Kidney capillary endothelial cell (primary cell): ENCODE results near the gene HOXD10.

ENCODE experiments used
- DNase-seq: peaks from one replicate; pipeline ENCODE4 v3.0.0-alpha.2; 2018; ENCODE audit warnings: low spot score

Gene HOXD10

GRCh38 chr2:176082824-176083751 is 33.5 kb upstream of the HOXD10 start:
- DNase-seq: no peak

- DNase-seq: no peak
These were observed 32.7 kb upstream of the HOXD10 start, which contains the start of gene EVX2 for GRCh38 chr2:176083796-176084261. EVX2 (minus strand) TSS chr2:176083962; CDS start chr2:176083776, 186 bp downstream.

- DNase-seq: no peak
These were observed 31.9 kb upstream of the HOXD10 start for GRCh38 chr2:176084611-176085119.

GRCh38 chr2:176085120-176085788 is 31.3 kb upstream of the HOXD10 start:
- DNase-seq: no peak

GRCh38 chr2:176085861-176086771 is 30.5 kb upstream of the HOXD10 start:
- no peak for DNase-seq

- DNase-seq: no peak
These were observed 29.1 kb upstream of the HOXD10 start for GRCh38 chr2:176087330-176088047.

- DNase-seq: no peak
These were observed 28.3 kb upstream of the HOXD10 start for GRCh38 chr2:176088048-176088936.

- DNase-seq: no peak
These were observed 27.4 kb upstream of the HOXD10 start for GRCh38 chr2:176088937-176089842.

- DNase-seq: no peak
These were observed 26.7 kb upstream of the HOXD10 start for GRCh38 chr2:176089843-176090395.

GRCh38 chr2:176090862-176091261 is 25.7 kb upstream of the HOXD10 start:
- DNase-seq: no peak

- DNase-seq: no peak
These were observed 25.0 kb upstream of the HOXD10 start for GRCh38 chr2:176091329-176092258.

- DNase-seq: no peak
These were observed 24.1 kb upstream of the HOXD10 start, which contains the start of gene HOXD13 for GRCh38 chr2:176092270-176093144. HOXD13 (plus strand) TSS chr2:176092721; CDS start chr2:176092891, 170 bp downstream.

- DNase-seq: no peak
These were observed 23.3 kb upstream of the HOXD10 start for GRCh38 chr2:176093145-176093897.

GRCh38 chr2:176093898-176094249 is 22.7 kb upstream of the HOXD10 start:
- no peak for DNase-seq

GRCh38 chr2:176094349-176094748 is 22.2 kb upstream of the HOXD10 start:
- no peak for DNase-seq

GRCh38 chr2:176095421-176095820 is 21.2 kb upstream of the HOXD10 start:
- DNase-seq: no peak
